SH-SY5Y (cell line): ENCODE data around the gene RELB.

Experiments
- GATA2 ChIP-seq: IDR thresholded peaks from 2 replicates; pipeline ENCODE4 v1.6.1; 2011; ENCODE audit warnings: mild to moderate bottlenecking, low read depth, low read length
- GATA3 ChIP-seq: IDR thresholded peaks from 2 replicates; pipeline ENCODE4 v1.6.1; 2011; ENCODE audit warnings: low read depth, mild to moderate bottlenecking, low read length, moderate library complexity

RELB gene

GRCh38 chr19:45037393-45038169 lies 36.3 kb downstream of the RELB start:
- TF ChIP-seq GATA3 (no peak), GATA2 (no peak)

GRCh38 chr19:45038931-45039893 lies 37.9 kb downstream of the RELB start, which contains the start of gene CLASRP:
Gene CLASRP (plus strand): TSS chr19:45039045. CDS start chr19:45040213, 1,168 bp downstream.
- no peak for TF ChIP-seq GATA3
- no peak for TF ChIP-seq GATA2

- TF ChIP-seq GATA2 (no peak), GATA3 (no peak)
These were observed 39.0 kb downstream of the RELB start for GRCh38 chr19:45040059-45040771.

- TF ChIP-seq GATA2 = no peak
- no peak for TF ChIP-seq GATA3
These were observed 39.9 kb downstream of the RELB start for GRCh38 chr19:45041125-45041524.

- TF ChIP-seq GATA3 (no peak), GATA2 (no peak)
These were observed 44.5 kb downstream of the RELB start for GRCh38 chr19:45045671-45046353.

- TF ChIP-seq GATA2 = no peak
- TF ChIP-seq GATA3 = no peak
These were observed 45.1 kb downstream of the RELB start for GRCh38 chr19:45046355-45046754.

GRCh38 chr19:45047188-45047797 lies 46.0 kb downstream of the RELB start:
- no peak for TF ChIP-seq GATA2
- no peak for TF ChIP-seq GATA3

GRCh38 chr19:45049073-45049736 lies 47.9 kb downstream of the RELB start:
- TF ChIP-seq GATA2 (no peak), GATA3 (no peak)

- TF ChIP-seq GATA3 (no peak), GATA2 (no peak)
These were observed 48.8 kb downstream of the RELB start for GRCh38 chr19:45050036-45050435.

GRCh38 chr19:45051929-45052579 lies 50.8 kb downstream of the RELB start:
- TF ChIP-seq GATA3 (no peak), GATA2 (no peak)

- no peak for TF ChIP-seq GATA2
- no peak for TF ChIP-seq GATA3
These were observed 55.6 kb downstream of the RELB start for GRCh38 chr19:45056831-45057230.

- TF ChIP-seq GATA2 = no peak
- TF ChIP-seq GATA3 = no peak
These were observed 56.2 kb downstream of the RELB start for GRCh38 chr19:45057444-45057843.
